ENCODE results near the gene DCTPP1.
"Not testable (repeated sequence)": the region's sequence is repeated elsewhere in the genome, so short reads cannot be mapped to it uniquely, and the experiment has no call there.

Gene DCTPP1

DNA sequence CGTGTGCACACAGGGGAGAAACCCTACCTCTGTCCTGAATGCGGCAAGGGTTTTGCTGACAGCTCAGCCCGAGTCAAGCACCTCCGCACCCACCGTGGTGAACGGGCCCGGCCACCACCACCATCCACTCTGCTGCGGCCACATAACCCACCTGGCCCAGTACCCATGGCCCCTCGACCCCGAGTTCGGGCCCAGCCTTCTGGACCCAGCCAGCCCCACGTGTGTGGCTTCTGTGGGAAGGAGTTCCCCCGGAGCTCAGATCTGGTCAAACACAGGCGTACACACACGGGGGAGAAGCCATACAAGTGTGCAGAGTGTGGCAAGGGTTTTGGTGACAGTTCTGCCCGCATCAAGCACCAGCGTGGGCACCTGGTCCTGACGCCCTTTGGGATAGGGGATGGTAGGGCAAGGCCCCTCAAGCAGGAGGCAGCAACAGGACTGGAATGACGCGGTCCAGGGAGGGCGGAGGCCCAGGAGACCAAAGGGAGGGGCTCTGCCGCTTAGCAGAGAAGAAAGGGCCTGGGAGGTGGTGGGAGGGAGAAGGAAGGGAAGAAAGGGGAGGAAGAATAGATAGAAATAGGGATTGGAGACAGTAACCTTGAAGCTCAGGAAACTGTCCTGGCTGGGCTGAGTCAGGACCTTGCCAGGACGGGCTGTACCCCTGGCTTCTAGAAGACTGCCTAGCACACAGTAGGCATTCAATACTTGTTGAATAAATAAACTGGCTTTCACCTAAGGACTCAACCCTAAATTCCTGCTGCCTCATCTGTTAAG lies 31.0 kb downstream of the DCTPP1 start:
- no peak overlapping the region for H3K4me3 ChIP-seq (ENCODE audit: severe bottlenecking)
- DNase-seq (ENCODE audit: low spot score) = no peak
- no peaks in the 10 kb centered on the region for H3K27me3 ChIP-seq (ENCODE audit: insufficient read depth, poor library complexity, severe bottlenecking)
- H3K36me3 ChIP-seq (ENCODE audit: low read depth) = peaks cover 7% of the 10 kb centered on the region
- no peaks in the 10 kb centered on the region for H3K4me1 ChIP-seq (ENCODE audit: insufficient read depth, poor library complexity, severe bottlenecking)
- TF ChIP-seq, protein P1, sequence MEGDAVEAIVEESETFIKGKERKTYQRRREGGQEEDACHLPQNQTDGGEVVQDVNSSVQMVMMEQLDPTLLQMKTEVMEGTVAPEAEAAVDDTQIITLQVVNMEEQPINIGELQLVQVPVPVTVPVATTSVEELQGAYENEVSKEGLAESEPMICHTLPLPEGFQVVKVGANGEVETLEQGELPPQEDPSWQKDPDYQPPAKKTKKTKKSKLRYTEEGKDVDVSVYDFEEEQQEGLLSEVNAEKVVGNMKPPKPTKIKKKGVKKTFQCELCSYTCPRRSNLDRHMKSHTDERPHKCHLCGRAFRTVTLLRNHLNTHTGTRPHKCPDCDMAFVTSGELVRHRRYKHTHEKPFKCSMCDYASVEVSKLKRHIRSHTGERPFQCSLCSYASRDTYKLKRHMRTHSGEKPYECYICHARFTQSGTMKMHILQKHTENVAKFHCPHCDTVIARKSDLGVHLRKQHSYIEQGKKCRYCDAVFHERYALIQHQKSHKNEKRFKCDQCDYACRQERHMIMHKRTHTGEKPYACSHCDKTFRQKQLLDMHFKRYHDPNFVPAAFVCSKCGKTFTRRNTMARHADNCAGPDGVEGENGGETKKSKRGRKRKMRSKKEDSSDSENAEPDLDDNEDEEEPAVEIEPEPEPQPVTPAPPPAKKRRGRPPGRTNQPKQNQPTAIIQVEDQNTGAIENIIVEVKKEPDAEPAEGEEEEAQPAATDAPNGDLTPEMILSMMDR (IDR thresholded peaks at IDR 0.05; ENCODE audit: poor library complexity, severe bottlenecking) = no peak
- no peaks in the 10 kb centered on the region for H3K9me3 ChIP-seq (ENCODE audit: severe bottlenecking)
- no peak for ATAC-seq (ENCODE audit: low read depth)
- peak overlapping the region; percentile 84 for H3K27ac ChIP-seq (ENCODE audit: poor library complexity, severe bottlenecking)

DNA sequence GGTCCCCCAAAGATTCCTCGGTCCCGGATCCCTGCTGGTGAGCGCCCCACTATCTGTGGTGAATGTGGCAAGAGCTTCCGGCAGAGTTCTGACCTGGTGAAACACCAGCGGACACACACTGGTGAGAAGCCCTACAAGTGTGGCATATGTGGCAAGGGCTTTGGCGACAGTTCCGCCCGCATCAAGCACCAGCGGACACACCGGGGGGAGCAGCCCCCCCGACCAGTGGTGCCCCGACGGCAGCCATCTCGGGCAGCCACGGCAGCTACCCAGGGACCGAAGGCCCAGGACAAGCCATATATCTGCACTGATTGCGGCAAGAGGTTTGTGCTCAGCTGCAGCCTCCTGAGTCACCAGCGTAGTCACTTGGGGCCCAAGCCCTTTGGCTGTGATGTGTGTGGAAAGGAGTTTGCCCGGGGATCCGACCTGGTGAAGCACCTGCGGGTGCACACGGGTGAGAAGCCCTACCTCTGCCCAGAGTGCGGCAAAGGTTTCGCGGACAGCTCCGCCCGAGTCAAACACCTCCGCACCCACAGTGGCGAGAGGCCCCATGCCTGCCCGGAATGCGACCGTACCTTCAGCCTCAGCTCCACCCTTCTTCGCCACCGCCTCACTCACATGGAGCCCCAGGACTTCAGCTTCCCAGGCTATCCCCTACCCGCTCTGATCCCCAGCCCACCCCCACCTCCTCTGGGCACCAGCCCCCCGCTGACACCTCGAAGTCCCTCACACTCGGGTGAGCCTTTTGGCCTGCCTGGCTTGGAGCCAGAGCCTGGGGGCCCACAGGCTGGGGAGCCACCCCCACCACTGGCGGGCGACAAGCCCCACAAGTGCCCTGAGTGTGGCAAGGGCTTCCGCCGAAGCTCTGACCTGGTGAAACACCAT lies 31.8 kb downstream of the DCTPP1 start:
- ATAC-seq (ENCODE audit: low read depth) (no peak), DNase-seq (ENCODE audit: low spot score) (no peak)
- no peak overlapping the region for H3K4me3 ChIP-seq (ENCODE audit: severe bottlenecking)
- TF ChIP-seq, protein P1 (IDR thresholded peaks at IDR 0.05; ENCODE audit: poor library complexity, severe bottlenecking) = no peak
- H3K9me3 ChIP-seq (ENCODE audit: severe bottlenecking) = no peaks in the 10 kb centered on the region
- H3K4me1 ChIP-seq (ENCODE audit: insufficient read depth, poor library complexity, severe bottlenecking) = no peaks in the 10 kb centered on the region
- no peak overlapping the region for H3K27ac ChIP-seq (ENCODE audit: poor library complexity, severe bottlenecking)
- H3K27me3 ChIP-seq (ENCODE audit: insufficient read depth, poor library complexity, severe bottlenecking) = no peaks in the 10 kb centered on the region
- peaks cover 7% of the 10 kb centered on the region for H3K36me3 ChIP-seq (ENCODE audit: low read depth)

DNA sequence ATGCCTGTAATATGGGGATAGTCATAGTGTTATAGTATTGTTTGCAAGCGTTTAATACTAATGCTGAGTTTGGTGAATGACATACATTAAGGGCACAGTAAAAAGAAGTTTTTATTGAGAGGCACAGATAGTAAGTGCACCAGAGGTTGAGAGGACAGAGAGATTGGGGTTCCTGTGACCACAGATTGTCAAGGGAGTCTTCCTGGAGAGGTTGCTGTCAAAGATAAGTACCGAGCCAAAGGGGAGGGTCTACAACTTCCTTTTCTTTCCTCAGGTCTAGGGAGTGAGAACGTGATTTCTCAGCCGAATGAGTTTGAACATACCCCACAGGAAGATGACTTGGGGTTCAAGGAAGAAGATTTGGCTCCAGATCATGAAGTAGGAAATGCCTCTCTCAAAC lies 32.8 kb downstream of the DCTPP1 start:
- DNase-seq (ENCODE audit: low spot score) = no peak
- no peaks in the 10 kb centered on the region for H3K9me3 ChIP-seq (ENCODE audit: severe bottlenecking)
- H3K4me1 ChIP-seq (ENCODE audit: insufficient read depth, poor library complexity, severe bottlenecking) = no peaks in the 10 kb centered on the region
- TF ChIP-seq, protein P1 (IDR thresholded peaks at IDR 0.05; ENCODE audit: poor library complexity, severe bottlenecking) = no peak
- H3K27me3 ChIP-seq (ENCODE audit: insufficient read depth, poor library complexity, severe bottlenecking) = no peaks in the 10 kb centered on the region
- no peak overlapping the region for H3K4me3 ChIP-seq (ENCODE audit: severe bottlenecking)
- ATAC-seq (ENCODE audit: low read depth) = no peak
- peaks cover 7% of the 10 kb centered on the region for H3K36me3 ChIP-seq (ENCODE audit: low read depth)
- no peak overlapping the region for H3K27ac ChIP-seq (ENCODE audit: poor library complexity, severe bottlenecking)

DNA sequence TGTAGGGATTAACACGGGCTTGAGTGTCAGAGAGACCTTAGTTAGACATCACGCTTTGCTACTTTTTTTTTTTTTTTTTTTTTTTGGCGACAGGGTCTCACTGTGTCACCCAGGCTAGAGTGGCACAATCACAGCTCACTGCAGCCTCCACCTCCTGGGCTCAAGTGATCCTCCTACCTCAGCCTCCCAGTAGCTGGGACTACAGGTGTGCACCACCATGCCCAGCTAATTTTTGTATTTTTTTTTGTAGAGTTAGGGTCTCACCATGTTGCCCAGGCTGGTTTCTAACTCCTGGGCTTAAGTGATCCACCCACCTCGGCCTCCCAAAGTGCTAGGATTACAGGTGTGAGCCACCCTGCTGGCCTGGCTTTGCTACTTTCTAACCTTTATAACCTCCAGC lies 33.2 kb downstream of the DCTPP1 start:
- not testable (repeated sequence) for H3K36me3 ChIP-seq (ENCODE audit: low read depth); H3K27me3 ChIP-seq (ENCODE audit: insufficient read depth, poor library complexity, severe bottlenecking); H3K9me3 ChIP-seq (ENCODE audit: severe bottlenecking); H3K4me1 ChIP-seq (ENCODE audit: insufficient read depth, poor library complexity, severe bottlenecking); ATAC-seq (ENCODE audit: low read depth); DNase-seq (ENCODE audit: low spot score)
- peak overlapping the region; percentile 63 for H3K27ac ChIP-seq (ENCODE audit: poor library complexity, severe bottlenecking)
- H3K4me3 ChIP-seq (ENCODE audit: severe bottlenecking) = peak overlapping the region; percentile 95

DNA sequence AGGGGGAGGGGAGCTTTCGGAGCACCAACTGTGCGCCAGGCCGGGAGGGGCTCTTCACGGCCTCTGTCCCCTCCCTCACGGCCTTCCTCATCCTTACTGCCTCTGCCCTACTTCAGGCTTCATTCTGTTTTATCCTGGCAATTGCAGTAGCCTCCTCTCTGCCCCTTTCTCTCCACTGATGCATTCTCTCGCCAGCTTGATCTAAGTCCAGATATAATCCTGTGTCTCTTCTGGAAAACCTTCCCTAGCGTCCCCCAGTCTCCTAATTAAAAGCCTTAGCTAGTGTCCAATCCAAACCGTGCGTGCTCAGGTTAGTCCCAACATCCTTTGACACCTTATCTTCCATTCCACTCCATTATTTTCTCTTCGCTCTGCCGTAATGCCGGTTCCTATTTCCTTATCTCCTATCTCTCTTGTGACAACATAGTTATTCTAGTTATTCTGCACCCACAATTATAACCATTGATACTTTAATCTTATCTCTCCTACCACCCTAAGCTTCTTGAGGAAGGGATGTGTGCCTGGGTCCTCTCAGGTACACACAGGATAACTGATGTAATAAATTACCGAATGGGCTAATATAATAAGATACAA lies 33.7 kb downstream of the DCTPP1 start:
- peak overlapping the region; percentile 95 for H3K4me3 ChIP-seq (ENCODE audit: severe bottlenecking)
- H3K36me3 ChIP-seq (ENCODE audit: low read depth) = peaks cover 7% of the 10 kb centered on the region
- H3K9me3 ChIP-seq (ENCODE audit: severe bottlenecking) = no peaks in the 10 kb centered on the region
- H3K27ac ChIP-seq (ENCODE audit: poor library complexity, severe bottlenecking) = peak overlapping the region; percentile 63
- no peaks in the 10 kb centered on the region for H3K4me1 ChIP-seq (ENCODE audit: insufficient read depth, poor library complexity, severe bottlenecking)
- no peak for ATAC-seq (ENCODE audit: low read depth)
- H3K27me3 ChIP-seq (ENCODE audit: insufficient read depth, poor library complexity, severe bottlenecking) = no peaks in the 10 kb centered on the region
- TF ChIP-seq, protein P1 (IDR thresholded peaks at IDR 0.05; ENCODE audit: poor library complexity, severe bottlenecking) = no peak
- DNase-seq (ENCODE audit: low spot score) = no peak

Measured in RWPE2 (cell line).